NCI-H1417 treated with DMSO at 0.1 percent for 48 hours (cell line): ENCODE results near the gene FANCM.

Experiments
- DNase-seq: peaks from one replicate; lab custom pipeline; 2025; lab: John Stamatoyannopoulos, UW

Gene FANCM, protein sequence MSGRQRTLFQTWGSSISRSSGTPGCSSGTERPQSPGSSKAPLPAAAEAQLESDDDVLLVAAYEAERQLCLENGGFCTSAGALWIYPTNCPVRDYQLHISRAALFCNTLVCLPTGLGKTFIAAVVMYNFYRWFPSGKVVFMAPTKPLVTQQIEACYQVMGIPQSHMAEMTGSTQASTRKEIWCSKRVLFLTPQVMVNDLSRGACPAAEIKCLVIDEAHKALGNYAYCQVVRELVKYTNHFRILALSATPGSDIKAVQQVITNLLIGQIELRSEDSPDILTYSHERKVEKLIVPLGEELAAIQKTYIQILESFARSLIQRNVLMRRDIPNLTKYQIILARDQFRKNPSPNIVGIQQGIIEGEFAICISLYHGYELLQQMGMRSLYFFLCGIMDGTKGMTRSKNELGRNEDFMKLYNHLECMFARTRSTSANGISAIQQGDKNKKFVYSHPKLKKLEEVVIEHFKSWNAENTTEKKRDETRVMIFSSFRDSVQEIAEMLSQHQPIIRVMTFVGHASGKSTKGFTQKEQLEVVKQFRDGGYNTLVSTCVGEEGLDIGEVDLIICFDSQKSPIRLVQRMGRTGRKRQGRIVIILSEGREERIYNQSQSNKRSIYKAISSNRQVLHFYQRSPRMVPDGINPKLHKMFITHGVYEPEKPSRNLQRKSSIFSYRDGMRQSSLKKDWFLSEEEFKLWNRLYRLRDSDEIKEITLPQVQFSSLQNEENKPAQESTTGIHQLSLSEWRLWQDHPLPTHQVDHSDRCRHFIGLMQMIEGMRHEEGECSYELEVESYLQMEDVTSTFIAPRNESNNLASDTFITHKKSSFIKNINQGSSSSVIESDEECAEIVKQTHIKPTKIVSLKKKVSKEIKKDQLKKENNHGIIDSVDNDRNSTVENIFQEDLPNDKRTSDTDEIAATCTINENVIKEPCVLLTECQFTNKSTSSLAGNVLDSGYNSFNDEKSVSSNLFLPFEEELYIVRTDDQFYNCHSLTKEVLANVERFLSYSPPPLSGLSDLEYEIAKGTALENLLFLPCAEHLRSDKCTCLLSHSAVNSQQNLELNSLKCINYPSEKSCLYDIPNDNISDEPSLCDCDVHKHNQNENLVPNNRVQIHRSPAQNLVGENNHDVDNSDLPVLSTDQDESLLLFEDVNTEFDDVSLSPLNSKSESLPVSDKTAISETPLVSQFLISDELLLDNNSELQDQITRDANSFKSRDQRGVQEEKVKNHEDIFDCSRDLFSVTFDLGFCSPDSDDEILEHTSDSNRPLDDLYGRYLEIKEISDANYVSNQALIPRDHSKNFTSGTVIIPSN (N-terminal part only)

DNA sequence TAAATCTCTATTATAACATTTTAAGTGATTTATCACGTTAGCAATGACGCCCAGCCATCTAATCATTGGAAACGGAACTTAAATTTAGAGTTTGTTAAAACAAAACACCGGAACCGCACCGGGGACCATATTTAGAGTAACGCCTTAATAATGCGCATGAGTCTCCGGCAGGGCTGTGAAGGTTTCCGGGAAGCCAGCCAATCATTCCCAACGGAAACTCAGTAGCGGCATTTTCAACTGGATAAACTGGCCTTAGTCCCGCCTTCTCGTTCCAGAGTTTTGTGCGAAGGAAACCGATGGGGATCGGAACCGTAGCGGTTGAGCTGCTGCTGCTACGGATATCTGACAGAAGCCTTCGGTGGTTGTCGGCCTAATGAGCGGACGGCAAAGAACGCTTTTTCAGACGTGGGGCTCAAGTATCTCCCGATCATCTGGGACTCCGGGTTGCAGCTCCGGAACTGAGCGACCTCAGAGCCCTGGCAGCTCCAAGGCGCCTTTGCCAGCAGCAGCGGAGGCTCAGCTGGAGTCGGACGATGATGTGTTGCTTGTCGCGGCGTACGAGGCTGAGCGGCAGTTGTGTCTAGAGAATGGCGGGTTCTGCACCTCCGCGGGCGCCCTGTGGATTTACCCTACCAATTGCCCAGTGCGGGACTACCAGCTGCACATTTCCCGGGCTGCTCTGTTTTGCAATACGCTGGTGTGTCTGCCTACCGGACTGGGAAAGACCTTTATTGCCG, at the start of gene FANCM:
Gene FANCM, plus strand, starts transcription at position 272 of the 737 bp plus-strand sequence. Its CDS starts 102 bp downstream, at position 374.
- peak; percentile 92 for DNase-seq

DNA sequence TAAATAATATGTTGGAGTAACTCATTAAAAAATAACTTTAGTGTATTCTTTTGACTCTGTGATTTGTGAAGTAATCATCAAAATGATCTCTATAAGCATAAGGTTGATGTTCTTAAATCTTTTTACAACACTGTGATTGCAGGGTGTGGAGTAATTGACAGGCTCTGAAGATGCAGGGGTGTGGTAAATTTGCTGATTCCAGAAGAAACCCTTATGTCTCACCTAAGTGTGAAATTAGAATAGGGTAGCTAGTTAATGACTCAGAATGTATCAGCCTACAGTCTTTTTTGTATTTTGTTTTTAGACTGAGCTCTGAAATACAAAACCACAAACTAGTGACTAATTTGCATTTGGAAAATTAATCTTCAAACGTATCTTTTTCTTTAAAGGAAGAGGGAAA, 45.9 kb upstream of the FANCM start:
- no peak for DNase-seq

DNA sequence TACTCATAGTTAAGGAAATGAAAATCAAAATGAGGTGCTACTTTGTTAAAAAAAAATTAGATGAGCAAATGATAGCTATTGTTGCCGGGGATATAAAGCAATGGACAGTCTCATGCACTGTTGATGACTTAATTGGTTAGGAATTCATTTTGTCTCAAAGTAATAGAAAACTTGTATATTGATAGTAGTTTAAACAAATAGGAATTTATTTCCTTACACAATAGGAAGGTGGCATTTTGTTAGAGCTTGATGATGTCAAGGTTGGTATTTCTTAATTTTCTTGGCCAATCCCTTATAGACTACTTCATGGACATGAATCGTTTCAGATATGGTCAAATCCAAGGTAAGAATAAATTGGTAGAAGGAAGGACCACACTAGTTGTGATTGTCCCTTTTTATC, 44.0 kb upstream of the FANCM start:
- no peak for DNase-seq

DNA sequence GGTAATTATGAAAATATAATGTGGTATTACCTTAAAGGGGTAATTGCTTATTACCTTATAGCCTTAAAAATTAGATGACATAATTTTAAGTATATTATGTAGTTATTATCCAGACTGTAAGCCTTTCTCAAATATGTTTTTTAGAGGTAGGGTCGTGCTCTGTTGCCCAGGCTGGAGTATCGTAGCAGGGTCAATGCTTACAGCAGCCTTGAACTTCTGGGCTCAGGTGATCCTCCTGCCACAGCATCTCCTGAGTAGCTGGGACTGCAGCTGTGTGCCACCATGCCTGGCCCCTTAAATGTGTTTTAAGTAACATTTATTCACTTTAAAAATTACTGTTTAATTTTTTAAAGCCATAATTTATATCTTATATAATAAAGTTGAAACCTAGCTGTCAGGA, 41.5 kb upstream of the FANCM start:
- no peak for DNase-seq

DNA sequence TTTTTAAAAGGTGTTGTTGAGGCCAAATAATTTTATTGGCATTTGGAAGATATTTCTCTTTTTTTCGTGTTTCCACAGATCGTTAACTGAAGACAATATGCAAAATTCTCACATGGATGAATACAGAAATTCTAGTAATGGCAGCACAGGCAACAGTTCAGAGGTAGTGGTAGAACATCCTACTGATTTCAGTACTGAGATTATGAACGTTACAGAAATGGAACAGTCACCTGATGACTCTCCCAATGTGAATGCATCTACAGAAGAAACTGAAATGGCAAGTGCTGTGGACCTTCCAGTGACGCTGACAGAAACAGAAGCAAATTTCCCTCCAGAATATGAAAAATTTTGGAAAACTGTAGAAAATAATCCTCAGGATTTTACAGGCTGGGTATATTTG, 40.6 kb upstream of the FANCM start:
- DNase-seq, result no peak

DNA sequence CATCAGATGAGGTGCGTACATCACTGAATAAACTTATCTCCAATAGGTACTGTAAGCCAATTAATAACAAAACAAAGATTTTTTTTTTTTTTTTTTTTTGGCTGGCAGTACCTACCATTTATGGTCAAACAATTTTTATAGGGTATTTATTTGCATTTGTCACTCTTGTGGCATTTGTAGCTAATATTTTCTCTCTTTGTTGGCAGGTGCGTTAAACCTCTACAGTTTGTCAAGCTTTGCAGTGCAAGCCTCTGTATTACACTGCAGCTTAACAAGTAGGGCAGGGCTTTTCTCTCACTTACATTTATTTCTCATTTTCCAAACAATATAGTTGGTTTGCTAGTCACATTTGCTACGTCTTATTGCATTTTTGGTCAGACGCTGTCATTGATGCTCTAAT, 39.5 kb upstream of the FANCM start:
- no peak for DNase-seq

DNA sequence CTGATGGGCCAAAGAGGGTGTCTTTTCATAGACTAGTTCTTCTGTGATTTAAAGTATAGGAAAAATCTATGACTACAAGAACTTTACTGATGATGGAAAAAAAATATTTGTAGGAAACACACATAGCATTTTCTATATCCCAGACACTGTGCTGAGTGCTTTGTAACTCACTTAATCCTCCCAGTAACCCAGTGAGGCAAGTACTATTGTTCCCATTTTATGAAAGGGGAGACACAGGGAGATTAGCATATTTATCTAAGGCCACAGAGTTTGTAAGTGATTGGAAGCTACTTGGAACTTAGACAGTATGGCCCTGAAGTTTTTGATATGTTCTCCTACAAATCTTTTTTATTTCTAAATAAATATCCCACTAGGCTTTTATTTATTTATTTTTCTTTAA, 31.9 kb upstream of the FANCM start:
- no peak for DNase-seq

DNA sequence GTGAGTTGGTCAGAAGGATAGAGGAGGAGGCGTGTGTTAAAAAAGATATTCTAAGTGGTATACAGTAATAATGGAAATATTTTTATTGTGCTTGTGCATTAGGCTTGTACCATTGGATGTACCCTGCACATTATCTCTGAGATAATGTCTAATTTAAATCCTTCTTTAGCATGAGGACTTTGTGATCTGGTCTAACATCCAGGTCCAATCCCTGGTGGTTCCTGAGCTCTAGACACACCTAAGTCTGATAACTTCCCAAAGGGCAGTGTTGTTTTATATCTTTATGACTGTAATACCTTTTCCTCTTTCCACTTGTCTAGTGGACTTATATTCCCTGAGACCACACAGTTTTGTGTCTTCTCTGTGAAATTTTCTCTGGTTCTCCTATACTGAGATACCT, 31.2 kb upstream of the FANCM start:
- DNase-seq, result no peak

DNA sequence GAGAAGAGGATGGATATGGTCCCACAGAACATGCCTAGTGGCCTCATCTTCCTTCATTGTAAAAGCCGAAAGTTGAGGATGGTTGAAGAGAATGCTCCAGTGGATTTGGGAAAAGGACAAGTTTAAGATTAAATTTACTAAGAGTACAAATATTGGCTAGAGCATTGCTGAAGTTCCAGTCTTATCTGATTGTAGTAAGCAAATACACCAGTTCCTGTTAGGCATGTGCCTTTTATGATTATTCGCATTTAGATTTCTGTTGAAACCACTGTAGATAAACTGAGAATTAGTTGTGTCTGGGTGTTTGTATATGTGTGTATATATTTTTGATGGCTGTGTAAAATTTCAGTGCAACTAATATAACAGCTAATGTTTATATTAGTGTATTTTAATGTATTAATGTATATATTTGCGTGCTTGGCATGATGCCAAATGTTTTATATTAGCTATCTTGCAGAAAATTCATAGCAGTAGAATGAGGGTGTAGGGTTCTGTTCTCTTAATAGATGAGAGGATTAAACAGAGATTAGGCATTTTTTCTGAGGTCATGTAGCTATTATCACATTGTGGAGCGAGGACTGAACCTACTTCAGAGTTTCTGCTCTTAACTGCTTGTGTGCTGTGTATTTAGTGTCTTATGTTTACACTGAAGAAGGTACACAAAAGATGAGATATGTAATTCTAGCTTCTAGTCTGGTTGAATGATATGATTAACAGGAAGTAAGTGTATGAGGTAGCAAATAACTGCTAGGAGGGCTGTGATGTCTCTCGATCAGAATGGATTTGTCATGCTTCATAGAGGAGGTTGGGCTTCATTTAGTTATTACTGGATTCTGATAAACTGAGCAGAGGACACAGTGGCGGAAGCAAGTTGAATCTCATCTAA, 22.6 kb upstream of the FANCM start:
- peak; percentile 12 for DNase-seq

DNA sequence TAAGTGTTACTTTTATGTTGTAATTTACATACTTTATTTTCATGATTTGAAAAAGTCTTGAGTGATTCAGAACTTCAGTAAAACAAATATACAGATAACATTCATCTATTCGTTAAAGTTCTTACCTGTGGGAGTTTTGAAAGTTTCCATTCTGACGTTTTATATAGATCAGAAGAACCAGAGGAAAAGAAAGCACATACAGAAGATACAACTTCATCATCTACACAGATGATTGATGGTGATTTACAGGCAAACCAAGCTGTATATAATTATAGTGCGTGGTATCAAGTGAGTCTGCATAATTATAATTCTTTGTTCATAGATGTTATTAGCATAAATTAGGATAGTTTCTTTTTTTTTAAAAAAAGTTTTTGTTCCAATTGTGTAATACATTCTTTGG, 21.4 kb upstream of the FANCM start:
- DNase-seq, result no peak

DNA sequence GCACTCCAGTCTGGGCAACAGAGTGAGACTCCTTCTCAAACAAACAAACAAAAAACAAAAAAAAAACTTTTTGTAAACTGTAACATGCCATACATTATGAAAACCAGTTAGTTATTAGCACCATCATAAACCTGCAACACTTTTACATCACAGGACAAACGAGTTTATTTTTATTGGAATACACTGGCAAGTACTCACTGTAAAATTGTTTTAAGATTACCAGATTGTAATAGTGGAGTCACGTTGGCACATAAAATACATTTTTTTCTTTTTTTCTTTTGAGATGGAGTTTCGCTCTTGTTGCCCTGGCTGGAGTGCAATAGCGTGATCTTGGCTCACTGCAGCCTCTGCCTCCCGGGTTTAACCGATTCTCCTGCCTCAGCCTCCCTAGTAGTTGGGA, 17.1 kb upstream of the FANCM start:
- DNase-seq, result no peak

DNA sequence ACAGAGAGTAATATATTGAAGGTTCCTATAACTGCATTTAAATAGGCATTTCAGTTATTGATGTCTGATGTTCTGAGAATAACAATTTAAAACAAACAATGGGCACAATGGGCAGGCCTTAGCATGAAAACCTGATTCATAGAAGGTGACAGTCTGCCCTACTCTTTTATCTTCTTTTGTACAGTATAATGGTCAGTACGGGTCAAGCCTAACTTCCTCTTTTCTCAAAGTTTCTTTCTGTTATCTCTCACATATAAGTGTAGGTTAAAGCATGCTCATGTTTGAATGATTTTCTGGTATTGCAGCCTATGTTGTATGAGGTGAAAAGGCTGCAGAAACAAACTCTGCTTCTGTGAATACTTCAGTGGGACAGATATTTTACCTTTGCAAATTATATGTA, 15.6 kb upstream of the FANCM start:
- no peak for DNase-seq

DNA sequence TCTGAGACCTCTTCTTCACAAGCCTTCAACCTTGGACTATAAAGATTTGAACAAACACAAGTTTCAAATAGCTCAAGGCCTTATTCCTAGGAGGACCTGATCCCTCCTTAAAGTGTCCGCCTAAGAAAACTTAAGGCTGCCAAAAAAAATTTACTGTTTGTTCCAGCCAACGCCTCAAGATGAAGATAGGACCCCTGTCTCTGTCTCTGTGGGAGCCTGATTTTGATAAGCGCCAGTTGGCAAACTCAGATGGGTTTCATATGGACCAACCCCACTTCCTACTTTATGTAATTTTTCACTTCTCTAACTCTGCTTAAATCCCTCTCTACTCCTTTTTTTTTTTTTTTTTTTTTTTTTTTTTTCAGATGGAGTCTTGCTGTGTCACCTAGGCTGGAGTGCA, 12.5 kb upstream of the FANCM start:
- no peak for DNase-seq

DNA sequence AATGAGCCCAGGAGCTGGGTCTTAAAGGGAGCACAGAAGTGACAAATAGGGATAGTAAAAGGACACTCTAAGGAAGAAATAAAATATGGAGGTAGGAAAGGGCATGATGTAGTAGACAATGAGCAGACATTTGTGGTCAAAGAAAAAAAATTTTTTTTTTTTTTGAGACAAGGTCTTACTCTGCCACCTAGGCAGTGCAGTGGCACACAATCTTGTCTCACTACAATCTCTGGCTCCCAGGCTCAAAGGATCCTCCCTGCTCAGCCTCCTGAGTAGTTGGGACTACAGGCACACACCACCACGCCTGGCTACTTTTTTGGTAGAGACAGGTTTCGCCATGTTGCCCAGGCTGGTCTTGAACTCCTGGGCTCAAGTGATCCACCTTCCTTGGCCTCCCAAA, 10.0 kb upstream of the FANCM start:
- DNase-seq, result no peak

DNA sequence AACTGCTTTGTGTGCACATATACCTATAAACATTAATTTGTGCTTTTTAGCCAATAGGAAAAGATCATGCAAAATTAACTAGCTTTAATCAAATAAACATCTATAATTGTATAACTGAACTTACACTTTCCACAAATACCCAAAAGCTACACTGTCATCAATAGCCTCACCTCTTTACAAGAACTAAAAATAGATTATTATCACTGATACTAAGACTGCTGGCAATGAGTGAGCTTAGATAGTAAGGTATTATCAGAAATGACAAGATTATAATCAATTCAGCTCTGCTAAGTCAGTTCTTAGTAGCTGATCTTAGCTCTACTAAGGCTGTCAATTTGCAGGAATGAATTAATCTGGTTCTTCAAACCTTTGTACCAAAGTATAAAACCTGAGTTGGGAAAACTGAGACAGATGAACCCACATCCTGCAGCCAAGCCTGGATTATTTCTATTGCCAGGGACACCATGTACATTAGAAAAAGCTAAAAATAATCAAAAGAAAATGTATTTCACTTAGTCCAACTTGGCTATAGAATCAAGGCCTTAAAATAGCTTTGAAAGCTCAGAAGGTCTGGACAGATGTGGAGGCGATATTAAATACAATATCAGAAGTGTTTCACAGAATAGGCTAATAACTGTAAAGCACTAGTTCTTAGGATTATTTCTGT, 6.6 kb upstream of the FANCM start:
- DNase-seq, result no peak

DNA sequence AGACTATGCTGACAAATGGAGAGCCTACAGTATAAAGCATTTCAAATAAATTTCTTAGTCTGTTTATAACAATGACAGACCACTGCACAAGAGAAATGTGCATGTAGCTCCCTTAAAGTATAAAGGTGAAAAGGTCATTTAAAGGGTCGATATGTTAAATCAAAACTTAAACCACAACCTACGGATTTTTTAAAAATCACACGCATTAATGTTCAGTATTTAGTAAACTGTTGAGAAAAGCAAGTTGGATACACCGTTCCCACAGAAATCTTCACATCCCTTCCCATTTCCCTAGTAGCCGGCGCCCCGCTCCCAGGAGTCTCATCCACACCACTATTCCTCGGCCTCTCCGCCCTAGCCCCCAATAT, 2.1 kb upstream of the FANCM start:
- no peak for DNase-seq

DNA sequence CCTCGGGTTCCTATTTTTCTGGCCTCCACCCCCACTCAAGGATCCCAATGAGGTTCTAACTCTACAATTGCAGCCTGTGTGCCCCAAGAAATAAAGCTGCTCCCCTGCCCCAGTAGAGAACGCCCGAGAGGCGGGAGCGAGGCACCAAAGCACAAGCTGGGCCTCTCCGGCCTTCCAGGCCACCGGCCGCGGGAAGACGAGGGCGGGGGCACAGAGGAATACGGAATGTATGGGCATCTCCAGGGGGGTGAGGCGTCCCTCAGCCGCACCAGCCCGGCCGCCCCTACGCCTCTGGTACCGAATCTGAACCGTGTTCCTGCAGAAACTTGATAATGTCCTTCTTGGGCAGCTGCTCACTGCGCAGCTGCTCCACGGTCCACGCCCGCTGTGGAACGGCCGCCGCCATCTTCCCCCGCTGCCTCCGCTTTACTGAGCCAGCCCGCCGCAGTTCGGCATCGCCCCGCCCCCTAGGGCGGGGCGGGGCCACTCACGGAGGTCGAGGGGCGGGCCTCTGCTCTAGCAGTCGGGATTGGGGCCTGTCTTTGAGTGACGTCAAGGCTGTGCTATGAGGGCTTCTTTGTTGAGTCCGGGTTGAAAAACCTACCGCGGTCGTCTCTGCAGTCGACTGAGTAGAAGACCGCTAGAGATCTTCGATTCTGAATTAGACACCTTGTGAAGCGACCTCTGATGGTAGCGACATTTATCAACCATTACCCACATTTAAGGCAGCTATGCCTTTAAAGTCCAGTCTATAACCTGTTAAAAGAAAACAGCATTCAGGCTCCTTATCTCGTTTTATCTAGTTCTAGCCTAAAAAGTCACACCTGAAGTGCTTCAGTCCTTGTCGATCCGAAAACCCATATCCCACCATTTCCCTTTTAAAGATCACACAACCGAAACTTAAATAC, 1.4 kb upstream of the FANCM start, which contains the start of gene FKBP3:
Gene FKBP3, minus strand, starts transcription at position 431 of the 908 bp plus-strand sequence. Its CDS starts 25 bp downstream, at position 406.
- DNase-seq, result peak; percentile 84

DNA sequence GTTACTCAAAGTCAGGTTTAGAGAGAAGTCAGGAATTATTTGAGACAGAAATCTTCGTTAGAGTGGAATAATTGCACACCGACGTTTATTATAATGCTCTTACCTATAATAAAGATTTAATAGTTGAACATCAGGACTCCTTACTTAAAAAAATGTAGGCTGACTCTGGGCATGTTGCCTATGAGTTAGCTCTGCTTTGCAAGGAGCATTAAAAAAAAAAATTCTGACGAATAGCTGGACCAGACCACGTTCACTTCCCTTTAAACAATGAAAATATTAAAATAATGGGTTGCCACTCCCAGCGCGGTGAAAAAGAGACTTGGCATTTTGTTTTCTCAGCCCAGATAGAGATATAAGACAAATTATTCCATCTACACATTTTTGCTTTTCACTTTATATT, 574 bp upstream of the FANCM start:
- no peak for DNase-seq

DNA sequence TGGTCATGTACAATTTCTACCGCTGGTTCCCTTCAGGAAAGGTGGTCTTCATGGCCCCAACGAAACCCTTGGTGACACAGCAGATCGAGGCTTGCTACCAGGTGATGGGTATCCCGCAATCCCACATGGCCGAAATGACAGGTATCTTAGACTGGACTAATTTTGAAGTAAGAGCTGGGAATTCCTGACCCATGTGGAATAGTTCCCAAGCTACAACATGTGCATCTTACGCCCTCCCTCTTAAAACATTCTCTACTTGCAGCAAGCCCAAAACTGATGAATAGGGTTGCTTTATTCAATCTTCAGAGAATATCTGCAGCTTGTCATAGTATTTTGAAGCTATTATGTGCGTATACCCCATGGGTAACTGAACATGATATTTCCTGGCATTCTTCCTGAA, 669 bp downstream of the FANCM start:
- DNase-seq, result no peak
